HG03066 (cell line): ENCODE data around the gene GINS3.
A peak's percentile ranks its signal among the peaks of the same experiment; 100 is the strongest.

Experiments
- ATAC-seq: cut with Tn5 transposase; IDR thresholded peaks from one replicate; pipeline ENCODE4 v1.9.1; 2021; ENCODE audit warnings: low read depth; ENCODE audit not compliant: unreplicated experiment

The GINS3 gene

GRCh38 chr16:58392215-58393137 lies at the start of gene GINS3:
Gene GINS3 (plus strand): TSS chr16:58392471. CDS start chr16:58392602, 131 bp downstream.
- peak; percentile 97 for ATAC-seq

DNA sequence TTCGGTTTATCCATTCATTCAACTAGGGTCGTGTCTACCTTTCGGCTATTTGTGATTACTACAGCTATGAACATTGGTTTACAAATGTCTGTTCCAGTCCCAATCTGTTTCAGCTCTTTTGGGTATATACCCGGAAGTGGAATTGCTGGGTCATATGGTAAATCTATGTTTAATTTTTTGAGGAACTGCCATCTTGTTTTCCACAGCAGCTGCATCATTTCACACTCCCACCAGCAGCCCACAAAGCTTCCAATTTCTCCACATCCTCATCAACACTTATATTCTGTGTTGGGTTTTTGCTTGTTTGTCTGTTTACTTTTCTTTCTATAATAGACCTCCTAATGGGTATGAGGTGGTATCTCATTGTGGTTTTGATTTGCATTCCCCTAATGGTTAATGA lies 48.7 kb upstream of the GINS3 start:
- ATAC-seq, result no peak

DNA sequence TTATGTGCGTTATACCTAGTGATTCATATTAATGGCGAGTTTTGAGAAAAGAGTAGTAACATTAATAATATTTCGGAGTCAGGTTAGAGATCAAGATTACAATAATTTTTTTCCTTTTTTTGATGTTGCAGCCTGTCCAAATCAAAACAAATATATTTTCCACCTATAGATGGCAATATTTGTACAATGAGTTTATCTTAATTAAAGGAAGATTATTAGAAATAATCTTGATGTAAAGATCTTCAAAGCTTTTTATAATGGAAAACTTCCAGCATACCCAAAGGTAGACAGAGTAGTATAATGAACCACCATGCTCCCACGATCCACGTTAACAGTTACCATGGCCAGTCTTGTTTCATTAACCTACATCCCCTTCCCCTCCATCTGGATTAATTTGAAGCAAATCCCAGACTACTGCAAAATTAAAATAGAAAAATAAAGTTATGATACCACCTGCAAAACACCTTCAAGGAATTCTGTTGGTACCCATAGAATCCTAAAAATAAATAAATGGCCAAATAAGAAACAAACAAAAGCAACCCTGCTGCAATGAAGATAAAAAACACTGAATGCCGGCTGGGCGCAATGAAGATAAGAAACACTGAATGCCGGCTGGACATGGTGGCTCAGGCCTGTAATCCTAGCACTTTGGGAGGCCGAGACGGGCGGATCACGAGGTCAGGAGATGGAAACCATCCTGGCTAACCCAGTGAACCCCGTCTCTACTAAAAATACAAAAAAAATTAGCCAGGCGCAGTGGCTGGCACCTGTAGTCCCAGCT lies 46.5 kb upstream of the GINS3 start:
- ATAC-seq, result no peak

GRCh38 chr16:58346831-58347371 lies 45.4 kb upstream of the GINS3 start:
- ATAC-seq, result no peak

DNA sequence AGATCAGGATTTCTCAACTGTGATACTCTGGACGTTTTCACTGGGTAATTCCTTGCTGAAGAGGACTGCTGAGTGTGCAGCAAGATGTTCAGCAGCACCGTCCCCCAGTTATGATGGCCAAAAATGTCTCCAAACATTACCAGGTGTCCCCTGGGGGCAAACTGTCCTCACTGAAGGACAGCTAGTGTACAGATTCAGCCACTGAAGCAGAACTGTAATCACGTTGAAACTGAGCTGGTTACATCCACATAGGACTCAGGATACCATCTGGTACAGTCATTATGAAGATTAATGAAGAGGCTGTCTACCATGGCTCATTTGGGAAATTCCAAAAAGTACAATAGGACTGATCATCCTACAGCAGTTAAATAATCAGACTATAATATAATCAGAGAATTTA lies 43.3 kb upstream of the GINS3 start:
- no peak for ATAC-seq

DNA sequence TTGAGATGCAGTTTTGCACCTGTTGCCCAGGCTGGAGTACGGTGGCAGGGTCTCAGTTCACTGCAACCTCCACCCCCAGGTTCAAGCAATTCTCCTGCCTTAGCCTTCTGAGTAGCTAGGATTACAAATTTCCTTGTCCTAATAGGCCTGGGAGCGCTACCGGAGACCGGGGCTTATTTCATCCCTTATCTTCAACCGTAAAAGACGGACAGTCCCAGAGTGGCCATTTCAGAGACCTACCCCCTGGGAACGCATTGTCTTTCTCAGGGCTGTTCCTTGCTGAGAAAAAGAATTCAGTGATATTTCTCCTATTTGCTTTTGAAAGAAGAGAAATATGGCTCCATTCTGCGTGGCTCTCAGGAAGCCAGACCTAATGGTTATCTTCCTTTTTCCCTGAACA lies 39.6 kb upstream of the GINS3 start:
- no peak for ATAC-seq

DNA sequence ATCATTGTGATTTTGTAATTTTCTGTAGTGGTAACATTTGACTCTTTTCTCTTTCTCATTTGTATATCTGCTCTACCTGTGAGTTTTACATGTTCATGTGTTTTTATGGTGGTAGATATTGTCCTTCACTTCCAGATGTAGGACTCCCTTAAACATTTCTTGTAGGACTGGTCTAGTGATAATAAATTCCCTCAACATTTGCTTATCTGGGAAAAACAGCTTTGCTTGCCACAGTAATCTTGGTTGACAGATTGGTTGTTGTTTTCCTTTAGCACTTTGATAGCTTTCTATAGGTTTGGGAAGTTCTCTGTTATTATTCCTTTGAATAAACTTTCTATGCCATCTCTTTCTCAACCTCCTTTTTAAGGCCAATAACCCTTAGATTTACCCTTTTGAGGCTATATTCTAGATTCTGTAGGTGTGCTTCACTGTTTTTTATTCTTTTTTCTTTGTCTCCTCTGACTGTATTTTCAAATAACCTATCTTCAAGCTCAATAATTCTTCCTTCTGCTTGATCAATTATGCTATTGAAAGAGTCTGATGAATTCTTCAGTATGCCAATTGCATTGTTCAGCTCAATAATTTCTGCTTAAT lies 32.1 kb upstream of the GINS3 start:
- no peak for ATAC-seq

GRCh38 chr16:58361726-58362125 lies 30.5 kb upstream of the GINS3 start:
- ATAC-seq, result no peak

GRCh38 chr16:58363746-58364393 lies 28.4 kb upstream of the GINS3 start:
- ATAC-seq, result no peak

DNA sequence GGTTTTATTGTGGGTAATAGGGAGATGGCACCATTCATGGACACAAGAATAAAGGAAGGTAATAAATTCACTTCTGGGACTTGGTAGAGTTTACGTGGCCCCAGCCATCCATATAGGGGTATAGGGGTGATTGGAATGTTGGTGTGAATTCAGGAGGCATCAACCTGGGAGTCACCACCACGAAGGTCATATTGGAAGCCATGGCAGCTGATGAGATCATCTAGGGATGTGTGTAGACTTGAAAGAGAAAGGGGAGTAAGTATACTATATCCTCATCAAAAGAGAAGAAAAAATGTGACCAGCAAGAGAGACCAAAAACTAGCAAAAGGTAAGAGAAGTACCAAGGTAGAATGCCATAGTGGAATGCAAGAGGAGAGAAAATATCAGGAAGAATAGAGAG lies 26.6 kb upstream of the GINS3 start:
- no peak for ATAC-seq

GRCh38 chr16:58366247-58367031 lies 25.8 kb upstream of the GINS3 start:
- no peak for ATAC-seq

- no peak for ATAC-seq
Measured at GRCh38 chr16:58367252-58367651, 25.0 kb upstream of the GINS3 start.

DNA sequence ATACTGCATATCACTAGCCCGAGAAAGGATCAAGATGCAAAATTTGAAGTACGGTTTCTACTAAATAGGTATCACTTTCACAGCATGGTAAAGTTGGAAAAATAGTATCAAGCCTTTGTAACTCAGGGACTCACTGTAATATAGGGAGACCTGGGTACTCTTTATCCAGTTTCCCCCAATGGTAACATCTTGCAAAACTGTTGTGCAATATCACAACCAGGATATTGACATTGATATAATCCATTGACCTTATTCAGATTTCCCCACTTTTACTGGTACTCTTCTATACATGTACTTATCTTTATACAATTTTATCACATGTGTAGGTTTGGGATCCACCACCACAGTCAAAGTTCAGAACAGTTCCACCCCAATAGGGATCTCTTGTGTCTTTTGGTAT lies 20.4 kb upstream of the GINS3 start:
- ATAC-seq, result no peak

DNA sequence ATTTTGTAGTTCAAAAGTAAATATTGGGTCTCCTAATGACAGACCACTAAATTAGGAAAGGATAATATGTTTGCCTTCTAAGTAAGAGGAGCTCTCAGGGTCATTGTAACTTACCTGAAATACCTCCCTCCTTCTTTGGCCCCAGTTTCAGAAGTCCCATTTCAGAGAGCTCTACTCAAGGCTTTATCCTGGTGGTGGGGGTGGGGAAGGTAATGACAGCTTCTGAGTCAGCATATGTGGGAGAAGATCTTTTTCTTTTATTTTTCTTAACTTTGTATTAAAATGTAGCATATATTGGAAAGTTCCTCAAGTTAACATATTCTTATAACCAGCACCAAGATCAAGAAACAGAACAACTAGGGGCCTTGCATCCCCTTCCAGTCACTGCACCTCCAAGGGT lies 16.9 kb upstream of the GINS3 start:
- no peak for ATAC-seq

GRCh38 chr16:58377932-58378331 lies 14.3 kb upstream of the GINS3 start:
- ATAC-seq, result no peak

DNA sequence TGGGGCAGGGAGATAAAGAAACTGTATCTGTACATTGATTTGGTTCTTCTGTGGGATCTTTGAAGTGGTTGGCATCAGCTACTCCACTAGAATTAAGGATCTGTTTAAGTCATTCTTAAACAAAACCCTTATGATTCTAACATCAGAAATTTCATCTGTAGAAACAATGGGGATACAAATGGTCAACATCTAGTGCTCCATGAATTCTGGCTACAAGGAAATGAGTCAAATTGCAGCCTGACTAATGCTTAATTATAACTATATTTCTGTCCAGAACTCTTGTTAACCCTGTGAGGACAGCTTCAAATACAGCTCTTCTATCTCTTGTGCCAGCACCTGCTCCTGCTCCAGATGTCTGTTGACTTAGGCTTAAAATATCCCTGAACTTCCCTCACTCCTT lies 13.9 kb upstream of the GINS3 start:
- no peak for ATAC-seq

DNA sequence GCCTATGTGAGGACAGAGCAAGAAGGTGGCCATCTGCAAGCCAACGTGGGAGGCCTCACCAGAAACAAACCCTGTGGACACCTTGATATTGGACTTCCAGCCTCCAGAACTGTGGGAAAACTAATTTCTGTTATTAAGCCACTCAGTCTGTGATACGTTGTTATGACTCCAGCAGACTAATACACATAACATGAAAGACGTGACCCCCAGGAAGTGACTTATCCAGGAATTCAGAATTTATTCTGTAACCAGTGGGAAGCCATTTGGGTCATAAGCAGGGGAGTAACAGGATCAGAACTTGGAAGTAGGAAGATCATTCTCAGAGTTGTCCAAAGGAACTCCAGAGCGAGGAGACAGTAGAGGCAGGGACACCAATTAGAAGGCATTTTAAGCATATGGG lies 12.5 kb upstream of the GINS3 start:
- no peak for ATAC-seq

DNA sequence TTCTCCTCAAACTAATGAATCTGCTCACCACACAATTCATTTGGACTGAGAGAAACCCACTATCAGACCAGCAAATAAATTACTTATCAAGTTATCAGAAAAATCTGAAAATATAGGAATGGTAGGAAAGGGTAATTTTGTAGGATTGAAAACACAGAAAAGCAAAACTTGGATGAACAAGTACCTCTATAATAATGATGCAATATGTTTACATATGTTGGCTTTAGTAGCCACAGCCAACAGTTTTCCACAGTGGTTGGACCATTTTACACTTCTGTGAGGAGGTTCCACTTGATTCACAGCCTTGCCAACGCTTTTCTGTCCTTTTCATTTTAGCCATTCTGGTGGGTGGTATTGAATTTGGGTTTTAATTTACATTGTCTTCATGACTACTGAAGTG lies 10.6 kb upstream of the GINS3 start:
- ATAC-seq, result no peak

- ATAC-seq, result no peak
Measured at GRCh38 chr16:58384437-58385055, 7.7 kb upstream of the GINS3 start.
